ENCODE data around the gene RASA4B. TPM values are rescaled to one million over a fixed set of nuclear protein-coding genes. Genes with fewer than 3 reads are reported as not detected.
A peak's percentile ranks its signal among the peaks of the same experiment; 100 is the strongest.
"Not testable (repeated sequence)": the region's sequence is repeated elsewhere in the genome, so short reads cannot be mapped to it uniquely, and the experiment has no call there.

Gene RASA4B
- total RNA-seq, 4 donors from 2014 or later: 10.5 to 56.1 (median 32.3) TPM

DNA sequence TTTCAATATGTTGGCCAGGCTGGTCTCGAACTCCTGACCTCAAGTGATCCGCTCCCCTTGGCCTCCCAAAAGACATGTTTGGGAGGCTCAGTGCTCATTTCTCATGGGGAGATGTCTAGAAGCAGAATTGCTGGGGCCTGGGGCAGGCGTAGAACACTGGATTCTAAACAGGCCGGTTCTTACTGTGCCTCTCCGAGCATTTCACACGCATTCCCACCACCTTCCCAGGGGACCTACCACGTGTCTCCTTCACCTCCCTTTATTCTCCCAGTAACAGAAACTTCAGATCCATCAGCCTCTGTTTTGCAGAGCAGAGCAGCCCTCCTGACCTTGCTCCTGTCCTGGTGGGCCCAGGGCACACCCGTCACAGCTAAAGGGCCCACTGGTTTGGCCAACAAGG is 9.6 kb upstream of the RASA4B start:
- not testable (repeated sequence) for H3K4me1 ChIP-seq; H3K9me3 ChIP-seq; H3K4me3 ChIP-seq; H3K27ac ChIP-seq; H3K36me3 ChIP-seq; H3K27me3 ChIP-seq; DNase-seq (ENCODE audit: low spot score in 2 of 2)
- WGBS, 2 donors: 67 to 69% methylated on average over 1 of the region's 8 CpGs

DNA sequence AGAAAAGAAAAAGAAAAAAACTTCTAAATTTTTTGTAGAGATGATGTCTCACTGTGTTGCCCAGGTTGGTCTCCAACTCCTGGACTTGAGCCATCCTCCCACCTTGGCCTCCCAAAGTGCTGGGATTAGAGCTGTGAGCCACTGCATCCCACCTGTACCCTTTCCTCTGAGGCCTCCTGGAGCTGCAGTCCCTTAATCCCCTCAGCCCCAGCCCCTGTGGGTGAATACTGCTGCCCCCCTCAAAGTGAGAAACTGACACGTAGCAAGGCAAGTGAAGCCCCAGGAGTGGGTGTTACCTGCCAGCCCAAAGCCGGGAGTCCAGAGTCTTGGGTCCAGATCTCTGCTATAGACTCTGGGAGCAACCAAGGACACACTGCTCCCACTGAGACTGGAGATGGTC is 7.2 kb upstream of the RASA4B start:
- not testable (repeated sequence) for H3K36me3 ChIP-seq; H3K4me1 ChIP-seq; H3K27ac ChIP-seq; H3K4me3 ChIP-seq; H3K9me3 ChIP-seq; H3K27me3 ChIP-seq; DNase-seq (ENCODE audit: low spot score in 2 of 2)
- 40% methylated on average over 1 of the region's 2 CpGs; no CpG with 5 or more reads in 1 of the 2 donors for WGBS, 2 donors

GRCh38 chr7:102520797-102521196 is 3.2 kb upstream of the RASA4B start:
- H3K27me3 ChIP-seq; H3K4me3 ChIP-seq; H3K36me3 ChIP-seq; H3K9me3 ChIP-seq; H3K27ac ChIP-seq; DNase-seq (ENCODE audit: low spot score in 2 of 2); H3K4me1 ChIP-seq: not testable (repeated sequence)
- WGBS, 2 donors: 49 to 63% methylated on average over 4 of the region's 5 CpGs

DNA sequence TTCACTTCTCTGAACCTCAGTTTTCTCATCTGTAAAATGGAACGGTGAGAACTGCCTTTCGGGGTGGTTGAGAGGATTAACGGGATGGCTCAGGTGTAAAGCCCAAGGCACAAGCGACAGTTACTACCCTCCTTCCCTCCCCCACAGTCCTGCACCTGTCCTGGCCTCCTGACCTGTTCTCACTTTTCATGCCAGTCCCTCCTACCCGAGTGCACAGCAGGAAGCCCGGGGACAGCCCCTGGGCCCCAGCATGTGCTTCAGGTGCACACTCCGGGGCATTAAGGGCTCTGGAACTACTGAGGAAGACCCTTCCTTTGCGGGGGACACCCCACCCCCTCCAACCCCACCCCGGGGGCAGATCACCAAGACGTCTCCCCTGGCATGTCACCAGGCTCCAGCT is 626 bp downstream of the RASA4B start:
- not testable (repeated sequence) for H3K9me3 ChIP-seq; H3K4me3 ChIP-seq; H3K27ac ChIP-seq; DNase-seq (ENCODE audit: low spot score in 2 of 2); H3K27me3 ChIP-seq; H3K36me3 ChIP-seq; H3K4me1 ChIP-seq
- WGBS, 2 donors: no CpG with 5 or more reads among the region's 10 CpGs

- not testable (repeated sequence) for H3K4me1 ChIP-seq; H3K4me3 ChIP-seq; H3K27ac ChIP-seq; DNase-seq (ENCODE audit: low spot score in 2 of 2); H3K36me3 ChIP-seq; H3K9me3 ChIP-seq; H3K27me3 ChIP-seq
- WGBS, 2 donors: no CpG with 5 or more reads among the region's 3 CpGs
These were observed 1.7 kb downstream of the RASA4B start for GRCh38 chr7:102515889-102516288.

DNA sequence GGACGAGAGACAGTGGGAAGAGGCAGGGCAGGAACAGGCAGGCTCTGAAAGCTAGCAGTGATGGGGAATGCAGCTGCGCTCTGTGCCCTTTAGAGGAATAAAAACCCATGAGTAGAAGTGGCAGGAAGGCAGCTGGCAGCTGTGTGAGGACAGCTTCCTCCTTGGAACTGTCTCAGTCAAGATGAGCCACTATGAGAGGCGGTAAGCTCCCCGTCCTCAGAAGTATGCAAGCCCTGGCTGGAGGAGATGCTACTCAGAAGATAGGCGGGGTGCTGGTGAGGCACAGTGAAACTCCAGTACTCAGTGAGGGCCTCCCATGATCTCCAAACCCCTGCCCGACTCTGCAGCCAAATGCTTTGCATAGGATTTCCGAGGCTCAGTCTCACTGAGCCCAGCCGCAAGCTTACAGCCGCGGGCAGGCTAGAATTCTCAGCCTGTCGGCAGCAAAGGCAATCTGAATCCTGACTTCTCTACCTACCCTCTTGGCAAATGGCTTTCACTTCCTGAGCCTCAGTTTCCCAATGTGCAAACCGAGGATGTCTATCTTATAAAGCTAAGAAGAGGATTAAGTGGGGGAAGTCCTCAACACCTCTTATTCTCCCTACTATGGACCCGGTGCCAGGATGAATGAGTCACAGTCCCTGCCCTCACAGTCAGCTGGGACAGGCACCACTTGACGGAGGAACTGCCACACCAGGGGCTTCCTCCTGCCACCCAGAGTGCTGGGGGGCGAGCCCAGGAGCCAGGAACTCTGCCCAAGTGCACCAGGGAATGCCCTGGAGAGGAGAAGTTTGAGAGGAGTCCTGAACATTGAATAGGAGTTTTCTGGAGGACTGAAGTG is 2.5 kb downstream of the RASA4B start:
- not testable (repeated sequence) for H3K27me3 ChIP-seq; H3K36me3 ChIP-seq; H3K9me3 ChIP-seq; H3K4me1 ChIP-seq; H3K27ac ChIP-seq; H3K4me3 ChIP-seq; DNase-seq (ENCODE audit: low spot score in 2 of 2)
- WGBS, 2 donors: no CpG with 5 or more reads among the region's 15 CpGs

- peak; percentile 12 to 41 for DNase-seq (ENCODE audit: low spot score in 2 of 2)
- H3K27ac ChIP-seq: peak overlapping the region; percentile 56 to 94 (median 66)
These were observed 4.8 kb downstream of the RASA4B start for GRCh38 chr7:102512642-102513221.

DNA sequence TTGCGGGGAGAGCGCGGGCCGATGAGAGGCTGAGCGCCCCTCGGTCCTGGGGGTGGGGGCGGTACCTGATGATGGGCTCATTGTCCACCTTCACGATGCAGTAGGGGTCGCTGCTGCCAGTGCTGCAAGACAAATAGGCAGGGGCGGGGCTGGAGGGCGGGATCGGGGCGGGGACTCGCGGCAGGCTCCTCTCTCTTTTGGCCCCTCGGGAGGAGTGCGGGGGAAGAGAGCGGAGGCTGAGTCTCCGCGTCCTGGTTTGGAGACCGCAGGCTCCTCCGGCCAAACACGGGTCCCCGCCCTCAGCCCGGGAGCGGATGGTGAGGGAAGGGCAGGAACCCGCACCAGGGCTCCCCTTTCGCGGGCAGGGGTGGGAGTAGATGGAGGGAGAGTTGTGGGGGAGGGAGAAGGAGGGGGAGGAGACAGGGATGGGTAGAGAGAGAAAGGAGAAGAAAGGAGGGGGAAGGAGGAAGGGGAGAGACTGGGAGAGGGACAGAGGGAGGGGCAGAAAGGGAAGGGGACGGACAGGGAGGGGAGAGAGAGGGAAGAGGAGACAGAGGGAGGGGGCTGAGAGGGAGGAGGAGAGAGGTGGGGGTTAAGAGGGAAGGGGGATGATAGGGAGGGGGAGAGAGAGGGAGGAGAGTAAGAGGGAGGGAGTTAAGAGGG is 5.6 kb downstream of the RASA4B start:
- H3K27me3 ChIP-seq; H3K36me3 ChIP-seq; H3K4me1 ChIP-seq; H3K9me3 ChIP-seq; H3K4me3 ChIP-seq; DNase-seq (ENCODE audit: low spot score in 2 of 2); H3K27ac ChIP-seq: not testable (repeated sequence)
- no CpG with 5 or more reads among the region's 30 CpGs for WGBS, 2 donors

More at GRCh38 chr7:102512642-102513221, 4.8 kb downstream of the RASA4B start:
- not testable (repeated sequence) for H3K36me3 ChIP-seq, H3K27me3 ChIP-seq, H3K9me3 ChIP-seq, H3K4me1 ChIP-seq
- 3 to 10% methylated on average over 2 to 5 of the region's 5 CpGs for WGBS, 2 donors
- peak overlapping the region in 1 of 4 donors; percentile 29 for H3K4me3 ChIP-seq

DNA sequence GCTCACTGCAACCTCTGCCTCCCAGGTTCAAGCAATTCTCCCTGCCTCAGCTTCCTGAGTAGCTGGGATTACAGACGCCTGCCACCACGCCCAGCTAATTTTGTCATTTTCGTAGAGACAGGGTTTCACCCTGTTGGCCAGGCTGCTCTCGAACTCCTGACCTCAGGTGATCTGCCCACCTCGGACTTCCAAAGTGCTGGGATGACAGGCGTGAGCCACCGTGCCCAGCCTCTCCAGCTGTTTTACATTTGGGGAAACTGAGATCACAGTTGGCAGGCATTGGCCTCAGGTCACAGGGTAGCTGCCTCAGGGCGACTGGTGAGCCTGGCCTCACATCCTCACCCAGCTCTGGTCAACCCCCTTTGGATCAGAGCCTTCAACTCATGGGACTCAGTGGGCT is 7.0 kb downstream of the RASA4B start:
- H3K27me3 ChIP-seq; H3K9me3 ChIP-seq; H3K4me3 ChIP-seq; H3K27ac ChIP-seq; H3K4me1 ChIP-seq; H3K36me3 ChIP-seq; DNase-seq (ENCODE audit: low spot score in 2 of 2): not testable (repeated sequence)
- 67% methylated on average over 3 of the region's 8 CpGs; no CpG with 5 or more reads in 1 of the 2 donors for WGBS, 2 donors

DNA sequence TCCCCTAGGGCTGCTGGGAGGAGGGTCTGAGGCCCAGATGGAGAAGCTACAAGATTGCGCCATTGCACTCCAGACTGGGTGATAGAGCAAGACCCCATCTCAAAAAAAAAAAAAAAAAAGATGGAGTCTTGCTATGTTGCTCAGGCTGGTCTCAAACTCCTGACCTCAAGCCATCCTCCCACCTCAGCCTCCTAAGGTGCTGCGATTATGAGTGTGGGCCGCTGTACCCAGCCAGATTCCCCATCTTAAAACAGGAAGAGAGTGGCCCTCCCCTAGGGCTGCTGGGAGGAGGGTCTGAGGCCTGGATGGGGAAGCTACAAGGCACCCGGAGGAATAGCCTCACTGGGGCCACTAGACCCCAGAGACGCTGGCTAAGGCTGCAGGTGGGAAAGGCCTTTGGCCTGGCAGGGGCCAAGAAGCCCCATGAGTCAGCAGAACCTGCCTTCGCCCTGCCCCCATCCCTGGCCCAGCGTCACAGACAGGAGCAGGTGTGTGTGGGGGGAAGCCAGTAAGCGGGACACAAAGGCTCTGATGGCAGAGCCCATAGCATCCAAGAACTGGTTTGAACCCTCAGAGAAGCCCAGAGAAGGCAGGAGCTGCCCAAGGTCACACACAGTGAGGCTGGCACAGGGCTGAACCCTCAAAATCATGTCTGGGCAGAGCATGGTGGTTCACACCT is 10.0 kb downstream of the RASA4B start:
- not testable (repeated sequence) for H3K27ac ChIP-seq; DNase-seq (ENCODE audit: low spot score in 2 of 2); H3K4me1 ChIP-seq; H3K9me3 ChIP-seq; H3K36me3 ChIP-seq; H3K27me3 ChIP-seq; H3K4me3 ChIP-seq
- 82 to 83% methylated on average over 2 of the region's 8 CpGs for WGBS, 2 donors

DNA sequence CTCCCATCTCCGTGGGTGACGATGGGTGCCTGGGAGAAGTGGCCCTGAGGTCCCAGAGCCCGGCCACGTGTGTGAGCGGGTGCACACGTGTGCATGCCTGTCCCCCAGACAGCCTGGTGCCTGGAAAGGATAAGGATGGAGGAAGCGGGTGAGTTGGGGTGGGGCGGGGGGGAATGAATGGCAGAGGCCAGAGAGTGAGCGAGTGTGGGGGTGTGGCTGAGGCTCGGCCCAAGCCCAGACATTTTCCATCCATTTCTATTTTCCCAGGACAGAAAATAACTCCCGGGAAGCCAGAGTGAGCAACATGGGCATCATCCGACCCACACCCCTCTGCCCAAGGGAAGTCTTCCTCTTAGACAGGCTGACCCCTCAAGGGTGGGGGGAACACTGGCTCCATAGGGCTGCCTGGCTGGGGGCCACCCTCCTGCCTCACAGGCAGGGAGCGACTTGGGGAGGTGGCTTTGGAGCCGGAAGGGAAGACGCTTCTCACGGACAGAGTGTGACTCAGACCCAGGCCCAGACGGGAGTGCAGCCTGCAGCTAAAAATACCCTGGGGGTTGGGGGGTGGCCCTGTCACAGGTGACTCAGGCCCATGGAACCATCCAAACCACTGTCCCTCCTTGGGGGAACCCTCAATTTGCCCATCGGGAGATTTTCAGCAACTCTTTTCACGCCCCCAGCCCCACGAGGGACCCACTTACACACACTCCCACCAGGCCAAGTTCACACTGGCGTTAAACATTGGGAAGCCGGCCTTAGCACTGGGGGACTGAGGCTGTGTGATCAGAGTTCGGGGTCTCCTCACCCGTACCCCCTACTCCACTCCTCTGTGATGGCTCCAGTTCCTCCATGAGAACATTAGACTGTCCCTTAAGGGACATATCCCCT is 12.0 kb downstream of the RASA4B start:
- 78 to 87% methylated on average over 5 to 6 of the region's 24 CpGs for WGBS, 2 donors
- H3K9me3 ChIP-seq; H3K27me3 ChIP-seq; H3K4me3 ChIP-seq; DNase-seq (ENCODE audit: low spot score in 2 of 2); H3K27ac ChIP-seq; H3K36me3 ChIP-seq; H3K4me1 ChIP-seq: not testable (repeated sequence)

DNA sequence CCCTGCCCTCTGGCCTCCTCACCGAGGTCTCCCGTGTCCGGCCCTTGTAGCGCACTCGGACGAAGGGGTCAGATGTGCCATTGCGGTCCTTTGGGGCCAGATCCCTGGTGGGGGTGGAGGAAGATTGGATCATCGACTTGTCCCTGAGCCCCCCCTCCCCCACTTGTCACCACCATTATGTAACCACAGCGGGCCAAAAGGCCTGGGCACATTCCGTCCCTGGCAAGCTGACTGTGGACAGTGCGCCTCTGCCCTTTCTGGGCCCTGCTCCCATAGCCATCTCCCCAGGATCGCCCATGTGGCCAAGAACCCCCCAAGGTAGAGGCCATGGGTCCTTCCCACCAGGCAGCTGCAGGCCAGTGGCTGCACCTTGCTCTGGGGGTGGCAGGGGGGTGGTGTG is 14.4 kb downstream of the RASA4B start:
- not testable (repeated sequence) for H3K27ac ChIP-seq; DNase-seq (ENCODE audit: low spot score in 2 of 2); H3K36me3 ChIP-seq; H3K4me3 ChIP-seq; H3K4me1 ChIP-seq; H3K9me3 ChIP-seq; H3K27me3 ChIP-seq
- WGBS, 2 donors: no CpG with 5 or more reads among the region's 12 CpGs

All from tibial nerve (tissue), 4 donors.